HG02852 (cell line): ENCODE results near the gene TMEM198.

Experiments used
- ATAC-seq: cut with Tn5 transposase; IDR thresholded peaks from one replicate; pipeline ENCODE4 v1.9.1; 2021; ENCODE audit warnings: mild to moderate bottlenecking, moderate library complexity; ENCODE audit not compliant: unreplicated experiment

The TMEM198 gene

DNA sequence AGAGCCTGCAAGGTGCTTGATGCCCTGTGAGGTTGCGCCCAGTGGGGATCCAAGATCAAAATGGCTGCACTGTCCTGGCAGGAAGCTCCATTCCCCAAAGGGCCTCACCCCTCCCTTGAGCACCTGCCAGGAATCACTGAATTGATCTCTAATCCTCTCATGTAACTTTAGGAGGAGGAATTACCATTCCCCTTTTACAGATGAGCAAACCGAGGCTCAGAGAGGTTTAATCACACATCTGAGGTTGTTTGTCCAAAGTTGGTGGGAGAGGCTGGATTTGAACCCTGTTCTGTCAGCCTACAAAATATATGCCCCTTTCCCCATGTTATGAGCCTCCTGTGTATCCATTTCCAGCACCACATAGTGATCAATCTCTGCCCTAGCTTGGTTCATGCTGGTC is 19.0 kb upstream of the TMEM198 start:
- no peak for ATAC-seq

DNA sequence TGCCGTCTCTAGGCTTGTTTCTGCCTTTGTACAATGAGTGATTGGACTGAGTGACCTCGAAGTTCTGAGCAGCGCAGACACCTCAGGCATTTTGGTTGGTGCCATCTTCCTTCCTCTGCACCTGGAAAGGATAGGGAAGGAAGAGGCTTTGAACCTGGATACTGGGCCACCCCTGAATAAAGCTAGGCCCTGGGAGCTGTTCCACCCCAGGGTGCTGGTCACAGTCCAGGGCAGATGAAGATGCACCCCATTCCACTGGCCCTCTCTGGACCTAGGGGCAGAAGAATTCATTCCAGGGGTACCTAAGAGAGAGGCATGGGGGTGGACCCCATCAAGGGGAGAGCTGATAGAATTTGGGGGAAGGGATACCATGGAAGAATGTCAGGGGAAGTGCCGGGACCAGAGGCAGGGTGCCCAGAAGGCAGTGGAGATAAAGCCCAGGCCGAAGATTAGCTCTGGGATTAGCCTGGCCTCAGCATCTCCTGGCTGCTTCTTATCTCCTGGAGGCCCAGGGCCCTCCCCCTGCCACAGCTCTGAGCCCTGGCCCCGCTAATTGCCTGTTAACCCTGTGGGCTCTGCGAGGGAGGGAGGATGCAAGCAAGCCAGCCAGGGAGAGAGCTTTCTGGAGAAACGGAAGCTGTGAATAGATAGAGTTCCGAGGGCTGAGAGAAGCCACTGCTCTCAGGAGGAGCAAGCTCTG is 18.1 kb upstream of the TMEM198 start:
- ATAC-seq: no peak

DNA sequence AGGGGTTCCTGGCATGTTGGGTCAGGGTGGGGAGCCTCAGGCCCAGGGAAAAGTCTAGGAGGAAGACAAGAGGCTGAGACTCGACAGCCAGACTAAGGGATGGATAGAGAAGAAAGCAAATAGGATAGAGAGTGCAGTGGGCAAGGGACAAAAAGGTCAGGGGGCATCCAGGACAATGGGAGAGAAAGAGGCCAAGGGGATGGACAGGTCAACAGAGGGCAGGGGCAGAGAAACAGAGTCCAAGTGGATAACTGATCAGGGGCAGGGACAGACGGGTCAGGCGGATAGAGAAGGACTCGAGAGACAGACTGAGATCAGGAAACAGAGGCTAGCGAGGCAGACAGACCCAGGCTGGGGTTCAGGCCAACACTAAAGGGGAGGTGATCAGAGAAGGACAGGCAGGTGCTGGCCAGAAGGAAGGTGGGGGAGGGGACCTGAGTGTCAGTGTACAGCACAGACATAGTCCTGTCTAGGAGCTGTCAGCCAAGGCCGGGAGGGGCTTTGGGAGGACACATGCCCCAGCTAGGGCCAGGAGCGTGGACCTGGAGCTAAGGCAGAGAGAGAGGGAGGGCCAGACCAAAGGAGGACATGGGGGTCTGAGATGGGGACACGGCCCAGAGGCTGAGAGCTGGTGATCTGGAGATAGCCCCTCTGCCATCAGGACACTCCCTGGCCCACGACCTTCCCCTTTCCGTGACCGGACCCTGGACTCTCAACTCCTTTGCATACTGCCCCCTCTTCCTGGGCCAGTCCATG is 17.3 kb upstream of the TMEM198 start:
- no peak for ATAC-seq

DNA sequence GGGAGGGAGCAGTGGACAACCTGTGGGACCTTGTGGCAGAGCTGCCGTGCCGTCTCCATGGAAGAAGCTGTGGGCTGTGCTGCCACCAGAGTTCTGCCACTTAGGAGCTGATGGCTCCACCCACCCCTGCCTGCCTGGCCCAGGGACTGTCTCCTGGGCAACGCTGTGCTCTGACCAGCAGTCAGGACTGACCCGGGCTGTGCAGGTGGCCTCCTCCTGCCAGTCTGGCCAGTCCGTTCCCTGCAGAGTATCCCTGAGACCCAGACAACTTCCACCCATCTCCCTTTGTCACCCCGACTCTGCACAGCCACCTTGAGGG is 16.8 kb upstream of the TMEM198 start:
- ATAC-seq: no peak

DNA sequence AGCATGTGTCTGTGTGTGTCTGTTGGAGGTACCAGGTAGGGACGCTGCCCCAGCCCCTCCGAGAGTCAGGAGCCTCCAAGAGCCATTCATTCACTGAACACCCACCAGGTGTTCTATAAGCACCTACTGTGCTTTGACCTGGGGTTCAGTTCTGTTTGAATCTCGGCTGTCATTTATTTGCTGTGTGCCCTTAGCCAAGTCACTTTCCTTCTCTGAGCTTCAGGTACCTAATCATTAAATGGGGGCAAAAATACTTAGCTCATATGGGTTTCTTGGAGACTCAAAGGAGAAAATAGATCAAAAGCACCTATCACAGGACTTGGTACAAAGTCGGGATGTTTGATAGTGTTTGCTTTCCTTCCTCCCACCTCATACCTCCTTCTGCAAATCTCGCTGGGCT is 16.4 kb upstream of the TMEM198 start:
- ATAC-seq: no peak

DNA sequence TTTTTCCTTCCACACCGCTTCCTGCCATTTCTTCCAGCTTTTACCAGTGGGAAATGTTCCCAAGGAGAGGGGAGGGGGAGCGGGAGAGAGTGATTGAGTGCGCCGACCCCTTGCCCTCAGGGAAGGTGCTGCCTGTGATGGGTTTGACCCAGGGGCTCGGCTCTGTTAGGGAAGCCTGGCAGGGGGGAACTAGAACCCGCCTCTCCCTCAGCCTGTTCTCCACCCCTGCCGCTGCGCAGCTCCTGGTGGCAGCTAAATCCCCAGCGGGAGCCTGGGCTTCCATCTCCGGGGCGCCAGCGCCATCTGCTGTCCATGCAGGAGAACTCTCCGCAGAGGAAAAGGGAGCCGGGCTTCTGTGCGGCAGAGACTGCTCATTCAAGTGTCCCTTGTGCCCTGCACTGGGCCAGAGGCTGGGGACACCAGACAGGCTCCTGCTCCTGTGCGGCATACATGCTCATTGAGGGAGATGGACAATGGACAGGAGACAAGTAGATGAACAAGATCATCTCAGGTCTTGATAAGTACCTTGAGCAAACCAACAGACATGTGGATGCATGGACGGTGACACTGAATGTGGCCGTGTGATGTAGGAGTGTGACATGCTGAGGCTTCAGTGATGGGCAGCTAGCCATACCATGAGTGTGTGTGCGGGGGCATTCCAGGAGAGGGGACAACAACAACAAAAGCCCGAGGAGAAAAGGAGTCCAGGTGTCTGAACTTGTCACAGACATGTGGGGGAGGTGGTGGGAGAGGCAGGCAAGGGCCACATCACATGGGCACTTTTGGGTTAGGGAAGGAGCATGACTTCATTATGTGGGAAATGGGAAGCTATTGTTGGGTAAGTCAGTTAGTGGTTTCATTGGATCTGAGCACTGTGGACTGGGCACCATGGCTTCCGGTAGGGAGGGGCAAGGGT is 13.5 kb upstream of the TMEM198 start:
- peak; percentile 90 for ATAC-seq

DNA sequence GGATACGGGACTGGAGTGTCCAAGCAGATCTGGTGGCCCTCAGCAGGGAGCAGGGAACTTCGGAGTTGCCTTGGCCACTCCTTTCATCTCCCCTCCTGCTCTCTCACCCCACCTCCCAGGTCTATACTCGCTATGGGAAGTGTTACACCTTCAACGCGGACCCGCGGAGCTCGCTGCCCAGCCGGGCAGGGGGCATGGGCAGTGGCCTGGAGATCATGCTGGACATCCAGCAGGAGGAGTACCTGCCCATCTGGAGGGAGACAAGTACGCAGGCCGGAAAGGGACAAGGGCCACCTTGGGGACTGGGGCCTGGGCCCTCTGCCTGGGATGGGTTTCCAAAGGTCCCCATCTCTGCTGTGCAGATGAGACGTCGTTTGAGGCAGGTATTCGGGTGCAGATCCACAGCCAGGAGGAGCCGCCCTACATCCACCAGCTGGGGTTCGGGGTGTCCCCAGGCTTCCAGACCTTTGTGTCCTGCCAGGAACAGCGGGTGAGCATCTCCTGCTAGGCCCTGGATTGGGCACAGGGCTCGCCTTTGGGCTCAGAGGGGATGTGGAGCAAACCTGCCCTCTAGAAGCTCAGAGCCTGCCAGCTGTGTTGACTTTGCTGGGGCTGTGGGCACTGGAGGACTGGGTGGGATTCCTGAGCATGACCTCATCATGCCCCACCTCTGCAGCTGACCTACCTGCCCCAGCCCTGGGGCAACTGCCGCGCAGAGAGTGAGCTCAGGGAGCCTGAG is 12.0 kb upstream of the TMEM198 start:
- ATAC-seq: no peak

DNA sequence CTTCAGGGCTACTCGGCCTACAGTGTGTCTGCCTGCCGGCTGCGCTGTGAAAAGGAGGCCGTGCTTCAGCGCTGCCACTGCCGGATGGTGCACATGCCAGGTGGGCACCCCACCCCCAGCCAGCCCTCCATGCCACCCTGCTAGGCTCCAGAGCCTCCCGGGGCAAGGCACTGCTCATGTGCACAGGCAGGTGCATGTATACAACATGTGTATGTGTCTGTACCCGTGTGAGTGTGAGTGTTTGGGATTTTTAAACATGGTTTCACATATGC is 11.5 kb upstream of the TMEM198 start:
- no peak for ATAC-seq

DNA sequence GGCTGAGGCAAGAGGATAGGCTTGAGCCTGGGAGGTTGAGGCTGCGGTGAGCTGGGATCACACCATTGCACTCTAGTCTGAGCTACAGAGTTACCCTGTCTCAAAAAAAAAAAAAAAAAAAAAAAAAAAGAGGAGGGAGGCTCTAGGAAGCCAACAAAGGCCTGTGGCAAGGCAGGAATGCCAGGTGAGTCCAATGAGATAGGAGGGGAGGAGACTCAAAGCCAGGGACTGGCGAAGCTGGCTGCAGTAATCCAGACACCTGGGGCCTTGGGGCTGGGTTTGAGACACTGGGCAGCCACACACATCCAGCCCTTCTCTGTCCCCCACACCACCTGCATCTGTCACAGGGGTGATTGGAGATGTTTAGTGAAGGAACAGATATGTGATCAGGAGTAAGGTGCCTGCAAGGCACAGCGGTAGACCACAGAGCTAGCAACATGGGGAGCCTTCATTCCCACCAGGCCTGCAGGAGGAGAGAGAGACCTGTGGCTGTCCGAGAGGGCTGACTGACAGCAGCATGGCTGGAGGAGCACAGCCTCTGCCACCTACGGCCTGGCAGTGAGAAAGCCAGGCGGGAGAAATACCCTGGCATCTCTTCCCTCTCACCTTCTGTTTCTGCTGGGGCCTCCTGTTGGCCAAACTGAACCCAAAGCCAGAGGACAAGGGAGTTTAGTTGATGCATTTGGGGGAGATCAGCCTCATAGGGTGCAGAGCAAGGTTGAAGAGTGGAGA is 9.7 kb upstream of the TMEM198 start:
- ATAC-seq: no peak

DNA sequence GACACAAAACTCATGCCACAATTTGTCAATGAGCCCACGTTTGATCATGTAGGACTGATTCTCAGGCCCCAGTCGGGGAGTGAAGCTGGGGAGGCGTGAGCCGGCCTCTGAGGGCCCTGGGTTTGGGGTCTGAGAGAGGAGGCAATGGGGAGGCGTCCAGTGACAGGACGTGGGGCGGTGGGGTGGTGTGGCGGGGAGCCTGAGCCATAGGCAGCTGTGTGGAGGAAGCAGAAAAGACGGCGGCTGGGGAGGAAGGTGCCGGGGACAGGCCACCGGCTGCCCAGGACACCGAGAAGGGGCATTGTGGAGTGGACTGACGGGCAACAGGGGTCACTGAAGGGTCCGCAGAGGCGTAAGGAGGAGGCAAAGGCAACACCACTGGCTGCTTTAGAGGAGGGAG is 7.4 kb upstream of the TMEM198 start:
- ATAC-seq: no peak

DNA sequence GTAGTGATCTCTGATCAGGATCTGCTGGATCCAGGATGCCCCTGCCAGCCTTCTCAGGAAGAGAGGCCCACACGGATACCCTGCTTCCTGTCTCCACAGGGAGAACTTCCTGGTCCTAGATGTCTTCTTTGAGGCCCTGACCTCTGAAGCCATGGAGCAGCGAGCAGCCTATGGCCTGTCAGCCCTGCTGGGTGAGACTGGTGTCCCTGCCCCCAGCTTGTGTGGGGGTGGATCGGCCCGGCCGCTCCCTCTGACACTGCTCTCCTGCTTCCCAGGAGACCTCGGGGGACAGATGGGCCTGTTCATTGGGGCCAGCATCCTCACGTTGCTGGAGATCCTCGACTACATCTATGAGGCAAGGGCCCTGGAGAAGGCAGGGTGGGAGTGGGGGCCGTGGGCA is 6.9 kb upstream of the TMEM198 start:
- no peak for ATAC-seq

DNA sequence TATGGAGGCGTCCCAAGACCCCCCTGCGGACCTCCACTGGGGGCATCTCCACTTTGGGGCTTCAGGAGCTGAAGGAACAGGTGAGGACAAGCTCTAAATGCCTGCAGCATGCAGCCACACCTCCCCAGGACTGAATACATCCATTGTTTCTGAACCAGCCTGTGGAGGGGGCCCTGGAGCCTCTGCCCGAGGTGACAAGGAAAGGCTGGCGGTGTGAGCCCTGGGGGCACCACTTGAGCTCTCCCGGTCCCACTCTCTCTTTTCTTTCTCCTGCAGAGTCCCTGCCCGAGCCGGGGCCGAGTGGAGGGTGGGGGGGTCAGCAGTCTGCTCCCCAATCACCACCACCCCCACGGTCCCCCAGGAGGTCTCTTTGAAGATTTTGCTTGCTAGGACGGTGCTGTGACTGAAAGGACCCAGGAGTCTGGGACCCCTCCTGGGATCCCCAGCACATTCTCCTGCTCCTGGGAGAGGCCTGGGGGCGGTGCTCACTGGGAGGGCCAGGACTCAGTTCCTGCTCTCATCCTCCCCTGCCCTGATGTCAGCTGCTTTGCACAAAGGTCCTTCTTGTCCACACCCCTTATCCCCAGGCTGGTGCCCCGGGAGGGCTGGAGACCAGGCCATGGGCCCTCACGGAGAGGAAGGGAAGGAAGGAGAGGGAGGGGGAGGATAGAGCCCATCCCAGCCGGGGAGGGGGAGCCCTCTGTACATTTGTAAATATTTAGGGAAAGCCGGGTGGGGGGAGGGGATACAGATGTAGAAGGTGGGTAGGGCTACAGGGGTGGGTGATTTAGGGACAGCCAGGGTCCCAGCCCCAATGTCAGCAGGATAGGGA is 6.0 kb upstream of the TMEM198 start:
- no peak for ATAC-seq

DNA sequence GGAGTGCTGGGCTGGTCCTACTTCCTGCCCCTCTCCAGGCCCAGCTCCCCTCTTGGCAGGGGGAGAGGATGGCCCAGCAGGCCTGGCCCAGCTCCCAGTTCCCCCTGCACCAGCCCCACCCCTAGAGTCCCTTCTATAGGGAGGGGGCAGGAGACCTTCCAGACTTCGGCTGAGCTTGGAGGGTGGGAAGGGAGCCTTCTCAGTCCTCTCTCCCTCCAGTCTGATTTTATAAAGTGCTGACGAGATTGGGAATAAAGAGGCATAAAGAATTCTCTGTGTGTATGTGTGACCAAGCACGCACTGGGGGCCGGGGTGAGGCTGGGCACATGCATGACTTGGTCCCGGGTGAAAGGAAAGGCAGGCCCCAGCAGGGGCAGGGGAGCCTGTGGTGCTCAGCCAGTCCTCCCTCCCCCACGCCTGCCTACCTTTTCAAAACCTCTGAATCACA is 5.3 kb upstream of the TMEM198 start:
- no peak for ATAC-seq

DNA sequence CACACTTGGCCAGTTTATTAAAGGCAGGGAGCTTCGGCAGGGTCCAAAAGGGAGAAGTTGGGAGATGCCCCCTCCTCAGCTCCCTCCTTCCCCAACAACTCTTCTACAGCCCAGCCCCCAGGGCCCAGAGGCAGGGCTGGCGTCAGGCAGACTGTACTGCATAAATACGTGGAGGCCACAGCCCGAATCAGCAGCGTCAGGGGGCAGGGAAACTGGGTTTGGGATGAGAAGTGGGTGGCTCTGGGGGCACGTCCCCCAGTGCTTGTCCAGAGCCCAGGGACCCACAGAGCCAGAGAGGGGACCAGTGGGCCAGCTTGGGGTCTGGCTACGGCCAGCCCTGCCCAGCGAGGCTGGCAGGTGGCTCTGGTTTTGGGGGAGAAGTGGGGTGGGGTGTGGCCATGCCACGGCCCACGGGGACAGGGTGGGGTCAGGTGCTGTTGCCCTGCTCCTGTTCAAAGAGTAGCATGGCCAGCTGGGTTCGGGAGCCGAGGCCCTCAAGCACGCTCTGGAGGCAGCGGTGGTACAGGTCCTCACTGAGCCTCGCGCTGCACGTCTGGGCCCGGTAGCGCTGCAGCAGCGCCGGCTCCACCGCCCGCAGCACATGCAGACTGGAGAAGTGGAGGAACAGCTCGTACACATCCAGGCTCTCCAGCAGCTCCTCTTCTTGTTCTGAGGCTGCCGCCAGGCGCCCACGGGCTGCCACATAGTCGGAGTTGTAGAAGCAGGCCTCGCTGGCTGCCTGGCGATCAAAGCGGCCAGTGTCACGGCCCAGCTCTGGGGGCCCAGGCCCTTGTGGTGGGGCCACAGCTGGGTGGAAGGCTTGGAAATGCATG is 4.7 kb upstream of the TMEM198 start:
- ATAC-seq: no peak

DNA sequence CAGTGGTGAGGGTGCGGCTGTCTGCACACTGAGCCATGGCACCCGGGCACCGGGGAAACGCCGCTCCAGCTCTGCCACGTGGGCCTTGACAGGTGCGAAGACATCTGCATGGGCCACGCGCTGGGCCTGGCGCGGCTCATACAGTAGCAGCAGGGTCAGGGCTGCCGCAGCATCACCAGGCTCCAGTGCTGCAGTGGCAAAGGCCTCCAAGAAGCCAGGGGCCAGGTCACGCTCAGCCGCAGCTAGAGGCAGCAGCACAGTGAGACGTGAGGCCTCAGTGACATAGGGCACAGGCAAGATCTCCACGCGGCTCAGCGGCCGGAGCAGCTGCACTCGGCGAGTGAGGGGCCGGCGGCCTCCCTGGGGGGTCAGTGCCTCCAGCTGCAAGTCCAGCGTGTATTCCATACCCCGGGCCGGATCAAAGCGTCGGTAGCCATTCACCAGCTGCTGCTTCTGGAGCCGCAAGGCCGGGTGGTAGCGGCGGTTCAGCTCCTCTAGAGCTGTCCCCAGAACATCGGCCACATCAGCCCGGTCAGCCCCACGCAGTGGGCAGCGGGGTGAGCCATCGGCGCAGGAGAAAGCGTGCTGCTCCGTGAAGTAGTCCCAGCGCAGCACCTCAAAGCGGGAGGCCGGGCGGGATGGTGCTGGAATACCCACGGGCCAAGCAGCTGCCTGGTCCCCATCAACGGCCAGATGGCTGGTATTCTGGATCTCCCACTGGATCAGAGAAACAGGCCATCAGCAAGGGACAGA is 3.7 kb upstream of the TMEM198 start:
- ATAC-seq: no peak

DNA sequence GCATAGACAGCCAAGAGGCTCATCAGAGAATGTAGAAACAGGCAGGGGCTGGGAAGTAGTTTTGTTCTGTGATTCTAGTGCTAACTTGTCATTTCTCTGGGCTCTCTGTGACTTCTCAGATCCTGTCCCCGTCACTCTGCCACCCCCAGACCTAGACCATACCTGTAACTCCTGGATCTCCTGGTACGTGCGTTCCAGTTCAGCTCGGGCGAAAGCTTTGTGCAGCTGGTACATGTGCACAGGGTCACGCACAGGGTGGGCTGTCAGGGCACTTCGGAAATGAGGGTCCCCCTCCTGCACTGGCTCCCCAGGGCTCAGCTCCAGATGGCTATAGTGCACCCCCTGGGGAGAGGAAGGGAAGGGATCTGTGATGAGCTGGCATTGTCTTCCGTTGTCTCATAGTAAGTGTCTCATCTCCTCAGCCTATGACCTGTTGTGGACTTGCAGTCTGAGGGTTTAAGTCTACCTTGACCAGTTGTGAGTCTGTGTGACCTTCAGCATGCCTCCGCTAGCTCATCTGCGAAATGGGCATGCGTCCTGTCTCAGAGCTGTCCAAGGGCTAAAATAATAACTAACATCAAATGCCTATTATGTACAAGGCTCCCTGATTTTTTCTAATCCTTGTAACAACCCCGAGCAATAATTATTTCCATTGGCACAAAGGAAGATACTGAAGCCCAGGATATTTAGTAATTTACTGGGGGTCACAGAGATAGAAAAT is 2.9 kb upstream of the TMEM198 start:
- ATAC-seq: no peak

DNA sequence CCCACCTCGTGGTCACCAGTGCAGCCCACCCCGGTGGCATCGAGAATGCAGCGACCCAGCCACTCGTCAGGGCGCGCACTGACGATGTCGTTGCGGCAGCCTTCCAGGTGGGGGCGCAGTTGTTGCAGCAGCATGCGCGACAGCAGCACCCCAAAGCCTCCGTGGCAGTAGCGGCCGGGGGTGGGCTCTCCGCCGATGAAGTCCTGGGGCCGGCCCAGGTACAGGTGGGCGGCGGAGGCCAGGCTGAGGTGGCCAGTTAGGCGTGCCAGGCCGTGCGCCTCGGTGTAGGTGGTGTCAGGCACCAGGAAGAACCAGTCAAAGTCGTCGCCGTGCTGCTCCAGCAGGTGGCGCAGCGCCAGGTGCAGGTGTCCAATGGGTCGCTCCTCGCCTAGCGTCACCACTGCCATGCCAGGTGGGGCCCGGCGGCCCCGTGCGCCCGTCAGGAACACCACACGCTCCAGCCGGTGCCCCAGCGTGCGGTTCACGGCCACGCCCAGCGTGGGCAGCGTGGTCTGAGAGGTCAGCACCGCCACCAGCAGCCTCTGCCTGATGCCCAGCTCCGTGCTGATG is 2.1 kb upstream of the TMEM198 start:
- ATAC-seq: peak; percentile 44
